ENCODE measurements around the gene DARS1.

DNA sequence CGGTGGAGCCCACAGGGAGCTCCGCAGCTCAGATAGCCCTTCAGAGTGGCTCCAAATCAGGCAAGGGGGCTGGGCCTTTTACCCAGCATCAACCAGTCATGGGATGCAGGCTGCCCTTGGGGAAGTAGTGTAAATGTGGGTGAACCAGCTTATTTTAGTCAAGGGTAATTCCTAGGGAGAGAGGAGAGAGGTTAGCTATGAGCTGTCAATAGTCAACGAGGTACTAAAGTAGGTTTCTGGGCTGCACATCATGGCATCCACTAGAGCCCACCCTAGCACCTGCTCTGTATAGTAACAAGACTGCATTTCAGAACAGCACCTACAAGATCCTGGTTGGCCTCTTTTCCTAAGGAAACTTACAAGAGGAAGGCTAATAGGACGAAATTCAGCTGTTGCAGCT, 99.7 kb downstream of the DARS1 start:
- TF ChIP-seq, protein P1, sequence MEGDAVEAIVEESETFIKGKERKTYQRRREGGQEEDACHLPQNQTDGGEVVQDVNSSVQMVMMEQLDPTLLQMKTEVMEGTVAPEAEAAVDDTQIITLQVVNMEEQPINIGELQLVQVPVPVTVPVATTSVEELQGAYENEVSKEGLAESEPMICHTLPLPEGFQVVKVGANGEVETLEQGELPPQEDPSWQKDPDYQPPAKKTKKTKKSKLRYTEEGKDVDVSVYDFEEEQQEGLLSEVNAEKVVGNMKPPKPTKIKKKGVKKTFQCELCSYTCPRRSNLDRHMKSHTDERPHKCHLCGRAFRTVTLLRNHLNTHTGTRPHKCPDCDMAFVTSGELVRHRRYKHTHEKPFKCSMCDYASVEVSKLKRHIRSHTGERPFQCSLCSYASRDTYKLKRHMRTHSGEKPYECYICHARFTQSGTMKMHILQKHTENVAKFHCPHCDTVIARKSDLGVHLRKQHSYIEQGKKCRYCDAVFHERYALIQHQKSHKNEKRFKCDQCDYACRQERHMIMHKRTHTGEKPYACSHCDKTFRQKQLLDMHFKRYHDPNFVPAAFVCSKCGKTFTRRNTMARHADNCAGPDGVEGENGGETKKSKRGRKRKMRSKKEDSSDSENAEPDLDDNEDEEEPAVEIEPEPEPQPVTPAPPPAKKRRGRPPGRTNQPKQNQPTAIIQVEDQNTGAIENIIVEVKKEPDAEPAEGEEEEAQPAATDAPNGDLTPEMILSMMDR (optimal IDR thresholded peaks at IDR 0.05 in 1 of 3, IDR thresholded peaks at IDR 0.05 in 1 of 3, conservative IDR thresholded peaks at IDR 0.05 in 1 of 3; ENCODE audit: extremely low read depth in 1 of 3, insufficient read depth in 2 of 3, low read length in 3 of 3), result no peak
- no peak for TF ChIP-seq EZH2 (IDR thresholded peaks at IDR 0.05; ENCODE audit: low read length)

Data from keratinocyte (primary cell).